Sigmoid colon (tissue), 7 donors: ENCODE data around the gene LCORL. TPM values are rescaled to one million over a fixed set of nuclear protein-coding genes. Genes with fewer than 3 reads are reported as not detected.

Source experiments
- DNase-seq: peaks from one replicate; pipeline ENCODE4 v3.0.0-alpha.2; 2019
- H3K27ac ChIP-seq, 4 donors: fragments of 200-600 bp; sonication (generic); one replicate each; pipeline ENCODE4 v1.5.1; 2016 to 2019; ENCODE audit warnings: mild to moderate bottlenecking in 1 of 4
- H3K27me3 ChIP-seq, 3 donors: fragments of 200-600 bp; sonication (generic); one replicate each; pipeline ENCODE4 v1.5.1; 2019; ENCODE audit warnings: mild to moderate bottlenecking in 1 of 3
- H3K36me3 ChIP-seq, 4 donors: fragments of 200-600 bp; sonication (generic); one replicate each; pipeline ENCODE4 v1.5.1; 2016 to 2019
- H3K4me1 ChIP-seq, 4 donors: fragments of 200-600 bp; sonication (generic); one replicate each; pipeline ENCODE4 v1.5.1; 2017 to 2019
- H3K4me3 ChIP-seq, 4 donors: fragments of 200-600 bp; sonication (generic); one replicate each; pipeline ENCODE4 v1.5.1; 2017 to 2019; ENCODE audit warnings: mild to moderate bottlenecking in 2 of 4, moderate library complexity in 1 of 4
- H3K9me3 ChIP-seq, 4 donors: fragments of 200-600 bp in 3 of 4; sonication (generic) in 3 of 4; one replicate each; pipeline versions ENCODE4 v1.5.1 to v1.6.1; 2013 to 2019
- EP300 ChIP-seq, 4 donors: sonication (generic); formaldehyde crosslinking; IDR thresholded peaks; one replicate each; pipeline ENCODE4 v1.6.1; 2017; ENCODE audit warnings: antibody characterized with exemption in 4 of 4
- POLR2A ChIP-seq, 2 donors: fragments of 450-650 bp; IDR thresholded peaks; one replicate each; pipeline ENCODE4 v1.6.1; 2016; ENCODE audit warnings: antibody characterized with exemption in 2 of 2, mild to moderate bottlenecking in 2 of 2, moderate library complexity in 2 of 2
- POLR2AphosphoS5 ChIP-seq, 4 donors: sonication (generic); formaldehyde crosslinking; IDR thresholded peaks; one replicate each; pipeline ENCODE4 v1.6.1; 2017; ENCODE audit warnings: antibody characterized with exemption in 4 of 4
- WGBS, 2 donors: extraction: QIAGEN DNeasy Blood & Tissue Kit; methylation state at CpG; one replicate each; pipeline ENCODE4 v1.1.7; 2013; 5-methylcytosine and 5-hydroxymethylcytosine counted together
- intact Hi-C: fragments of 100-400 bp; cut with DNase I; formaldehyde crosslinking; loops from one replicate; pipeline ENCODE4 v1.15.1; 2023
- polyA plus RNA-seq, 3 donors: library from polyadenylated mRNA; stranded (reverse); fragments of 200-250 nt; gene quantifications; one replicate each; pipeline ENCODE4 v1.2.3, GENCODE V29; 2013
- total RNA-seq, 4 donors: library from RNA; depleted of rRNA; stranded (reverse); fragments of >200 nt; gene quantifications; one replicate each; pipeline ENCODE4 v1.1.0, GENCODE V29; 2016
- TF ChIP-seq, protein P1 (sequence below), 4 experiments: fragments of 450-650 bp in 3 of 4; fragments of 200-600 bp in 1 of 4; IDR thresholded peaks; one replicate each; pipeline ENCODE4 v1.5.1; 2016 to 2019; ENCODE audit warnings: antibody characterized with exemption in 4 of 4, mild to moderate bottlenecking in 3 of 4, moderate library complexity in 2 of 4
- donor health status: healthy with polysubstance abuse.
- donor health status: Bipolar disorder and iron deficiency.
- donor health status: healthy.

The LCORL gene
- total and polyA plus RNA-seq, 7 donors, result 3.2 to 46.0 (median 27.5) TPM

DNA sequence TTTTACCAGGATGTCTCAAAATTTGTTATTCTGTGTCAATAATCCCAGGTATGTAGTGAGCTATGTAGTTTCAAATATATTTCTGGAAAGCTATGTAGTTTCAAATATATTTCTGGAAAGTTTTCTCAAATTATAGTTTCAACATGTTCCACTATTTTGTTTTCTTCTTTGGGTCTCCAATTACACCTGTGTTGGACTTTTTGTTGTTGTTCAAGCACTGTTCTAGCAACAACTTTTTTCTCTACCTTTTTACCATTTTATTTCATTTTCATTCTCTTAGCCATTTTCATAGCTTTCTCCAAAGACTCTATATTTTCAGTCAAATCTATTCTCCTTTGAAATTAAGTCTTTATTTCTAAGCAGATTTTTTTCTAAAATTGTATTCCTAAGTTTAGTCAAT is 88.4 kb downstream of the LCORL start:
- no peak overlapping the region for H3K4me3 ChIP-seq
- H3K27me3 ChIP-seq, result no peaks in the 10 kb centered on the region
- no peaks in the 10 kb centered on the region for H3K36me3 ChIP-seq
- H3K27ac ChIP-seq, result no peak overlapping the region
- H3K4me1 ChIP-seq, result no peaks in the 10 kb centered on the region
- DNase-seq, result no peak
- intact Hi-C loops, result no loop called here
- TF ChIP-seq POLR2AphosphoS5 (IDR thresholded peaks at IDR 0.05), result no peak
- no peak for TF ChIP-seq EP300 (IDR thresholded peaks at IDR 0.05)
- TF ChIP-seq, protein P1, sequence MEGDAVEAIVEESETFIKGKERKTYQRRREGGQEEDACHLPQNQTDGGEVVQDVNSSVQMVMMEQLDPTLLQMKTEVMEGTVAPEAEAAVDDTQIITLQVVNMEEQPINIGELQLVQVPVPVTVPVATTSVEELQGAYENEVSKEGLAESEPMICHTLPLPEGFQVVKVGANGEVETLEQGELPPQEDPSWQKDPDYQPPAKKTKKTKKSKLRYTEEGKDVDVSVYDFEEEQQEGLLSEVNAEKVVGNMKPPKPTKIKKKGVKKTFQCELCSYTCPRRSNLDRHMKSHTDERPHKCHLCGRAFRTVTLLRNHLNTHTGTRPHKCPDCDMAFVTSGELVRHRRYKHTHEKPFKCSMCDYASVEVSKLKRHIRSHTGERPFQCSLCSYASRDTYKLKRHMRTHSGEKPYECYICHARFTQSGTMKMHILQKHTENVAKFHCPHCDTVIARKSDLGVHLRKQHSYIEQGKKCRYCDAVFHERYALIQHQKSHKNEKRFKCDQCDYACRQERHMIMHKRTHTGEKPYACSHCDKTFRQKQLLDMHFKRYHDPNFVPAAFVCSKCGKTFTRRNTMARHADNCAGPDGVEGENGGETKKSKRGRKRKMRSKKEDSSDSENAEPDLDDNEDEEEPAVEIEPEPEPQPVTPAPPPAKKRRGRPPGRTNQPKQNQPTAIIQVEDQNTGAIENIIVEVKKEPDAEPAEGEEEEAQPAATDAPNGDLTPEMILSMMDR (IDR thresholded peaks at IDR 0.05), result no peak
- TF ChIP-seq POLR2A (IDR thresholded peaks at IDR 0.05), result no peak
- H3K9me3 ChIP-seq, result peaks cover 0 to 4% (median 0%) of the 10 kb centered on the region in 4 donors

DNA sequence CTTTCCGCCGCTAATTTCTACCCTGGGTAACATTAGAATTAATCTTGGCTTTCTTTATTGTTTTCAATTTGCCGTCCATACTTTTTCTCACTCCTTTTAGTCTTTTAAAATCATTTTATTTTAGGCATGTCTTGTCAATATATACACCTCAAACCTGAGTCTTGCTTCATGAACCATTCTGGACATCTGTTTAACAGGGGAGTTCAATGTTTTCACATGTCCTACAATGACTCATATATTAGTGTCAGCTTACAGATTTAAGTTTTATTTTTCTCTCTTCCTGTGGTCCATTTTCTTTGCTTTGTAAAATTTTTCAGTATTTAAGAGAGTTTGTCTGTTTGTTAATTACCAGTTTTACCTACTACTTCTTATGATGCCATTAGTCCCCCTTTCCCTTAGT is 89.5 kb downstream of the LCORL start:
- no peaks in the 10 kb centered on the region for H3K4me1 ChIP-seq
- 64 to 67% methylated on average over 3 of the region's 3 CpGs for WGBS, 2 donors
- no peaks in the 10 kb centered on the region for H3K36me3 ChIP-seq
- no peak for TF ChIP-seq POLR2AphosphoS5 (IDR thresholded peaks at IDR 0.05)
- intact Hi-C loops, result no loop called here
- peaks cover 0 to 4% (median 0%) of the 10 kb centered on the region in 4 donors for H3K9me3 ChIP-seq
- no peak overlapping the region for H3K4me3 ChIP-seq
- no peaks in the 10 kb centered on the region for H3K27me3 ChIP-seq
- DNase-seq, result no peak
- no peak overlapping the region for H3K27ac ChIP-seq

DNA sequence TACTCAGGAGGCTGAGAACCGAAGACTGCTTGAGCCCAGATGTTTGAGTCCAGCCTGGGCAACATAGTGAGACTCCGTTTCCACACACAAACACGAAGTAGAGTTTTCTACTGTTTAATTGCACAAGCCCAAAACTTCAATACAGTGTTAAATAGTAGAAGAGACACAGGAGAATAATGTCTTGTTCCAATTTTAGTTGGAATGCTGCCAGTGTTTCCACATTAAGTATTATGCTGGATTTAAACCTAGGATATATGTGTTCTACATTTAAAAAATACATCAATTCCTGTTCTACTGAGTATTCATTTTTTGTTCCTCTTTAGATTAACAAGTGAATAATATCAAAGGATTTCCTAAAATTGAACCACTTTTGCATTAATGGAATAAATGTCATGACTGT is 91.3 kb downstream of the LCORL start:
- WGBS, 2 donors, result 96 to 97% methylated on average over 3 of the region's 3 CpGs
- Histone ChIP-seq H3K4me1 (no peaks in the 10 kb centered on the region), H3K36me3 (no peaks in the 10 kb centered on the region), H3K4me3 (no peak overlapping the region), H3K27ac (no peak overlapping the region), H3K27me3 (no peaks in the 10 kb centered on the region), H3K9me3 (peaks cover 0 to 4% (median 0%) of the 10 kb centered on the region in 4 donors)
- TF ChIP-seq POLR2A (IDR thresholded peaks at IDR 0.05) (no peak), POLR2AphosphoS5 (IDR thresholded peaks at IDR 0.05) (no peak), EP300 (IDR thresholded peaks at IDR 0.05) (no peak)
- TF ChIP-seq, protein P1 (IDR thresholded peaks at IDR 0.05), result no peak
- DNase-seq, result no peak
- intact Hi-C loops, result no loop called here

DNA sequence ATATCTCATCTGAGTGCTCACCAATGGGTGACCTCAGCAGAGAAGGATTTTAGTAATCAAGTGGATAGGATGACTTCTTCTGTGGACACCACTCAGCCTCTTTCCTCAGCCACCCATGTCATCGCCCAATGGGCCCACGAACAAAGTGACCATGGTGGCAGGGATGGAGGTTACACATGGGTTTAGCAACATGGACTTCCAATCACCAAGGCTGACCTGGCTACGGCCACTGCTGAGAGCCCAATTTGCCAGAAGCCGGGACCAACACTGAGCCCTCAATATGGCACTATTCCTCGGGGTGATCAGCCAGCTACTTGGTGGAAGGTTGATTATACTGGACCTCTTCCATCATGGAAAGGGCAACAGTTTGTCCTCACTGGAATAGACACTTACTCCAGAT is 97.4 kb downstream of the LCORL start:
- no peak overlapping the region for H3K27ac ChIP-seq
- H3K4me3 ChIP-seq, result no peak overlapping the region
- WGBS, 2 donors, result 98% methylated on average over 5 of the region's 5 CpGs
- H3K4me1 ChIP-seq, result no peaks in the 10 kb centered on the region
- TF ChIP-seq POLR2AphosphoS5 (IDR thresholded peaks at IDR 0.05), result no peak
- TF ChIP-seq EP300 (IDR thresholded peaks at IDR 0.05), result no peak
- no peak for TF ChIP-seq POLR2A (IDR thresholded peaks at IDR 0.05)
- TF ChIP-seq, protein P1 (IDR thresholded peaks at IDR 0.05), result no peak
- no peaks in the 10 kb centered on the region for H3K36me3 ChIP-seq
- no peak for DNase-seq
- intact Hi-C loops, result no loop called here
- no peaks in the 10 kb centered on the region for H3K9me3 ChIP-seq
- no peaks in the 10 kb centered on the region for H3K27me3 ChIP-seq

DNA sequence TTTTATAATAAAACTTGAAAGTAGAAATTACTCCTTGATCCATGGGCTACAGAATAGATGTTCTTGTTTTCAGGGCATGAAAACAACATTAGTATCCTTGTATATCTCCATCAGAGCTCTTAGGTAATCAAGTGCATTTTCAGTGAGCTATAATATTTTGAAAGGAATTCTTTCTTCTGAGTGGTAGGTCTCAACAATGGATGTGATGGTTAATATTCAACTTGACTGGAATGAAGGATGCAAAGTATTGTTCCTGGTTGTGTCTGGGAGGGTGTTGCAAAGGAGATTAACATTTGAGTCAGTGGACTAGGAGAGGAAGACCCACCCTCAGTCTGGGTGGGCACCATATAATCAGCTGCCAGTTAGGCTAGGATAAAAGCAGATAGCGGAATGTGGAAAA is 100.1 kb downstream of the LCORL start:
- Histone ChIP-seq H3K27ac (no peak overlapping the region), H3K36me3 (no peaks in the 10 kb centered on the region), H3K9me3 (peaks cover 0 to 1% (median 0%) of the 10 kb centered on the region in 4 donors), H3K4me1 (no peaks in the 10 kb centered on the region), H3K4me3 (no peak overlapping the region), H3K27me3 (no peaks in the 10 kb centered on the region)
- intact Hi-C loops, result no loop called here
- 96 to 100% methylated on average over 1 of the region's 1 CpG for WGBS, 2 donors
- TF ChIP-seq POLR2A (IDR thresholded peaks at IDR 0.05) (no peak), POLR2AphosphoS5 (IDR thresholded peaks at IDR 0.05) (no peak), EP300 (IDR thresholded peaks at IDR 0.05) (no peak)
- TF ChIP-seq, protein P1 (IDR thresholded peaks at IDR 0.05), result no peak
- no peak for DNase-seq
